K562 (cell line): ENCODE results near the gene PHLDB3.

Source experiments
- BHLHE40 ChIP-seq: IDR thresholded peaks from 2 replicates; pipeline ENCODE4 v1.6.1; 2011; ENCODE audit warnings: low read length, improper control_type of control experiment
- CREB1 ChIP-seq, 2 experiments: sonication (generic) in 1 of 2; formaldehyde crosslinking in 1 of 2; IDR thresholded peaks; 2 replicates each; pipeline versions ENCODE4 v1.6.1 to v1.8.0; 2012 to 2022; ENCODE audit warnings: inconsistent platforms in 1 of 2, mild to moderate bottlenecking in 1 of 2, missing genetic modification reagents in 1 of 2, moderate library complexity in 1 of 2
- CTCF ChIP-seq, 3 experiments: IDR thresholded peaks in 2 of 3; conservative IDR thresholded peaks in 1 of 3; 2 replicates each; pipeline ENCODE4 v1.5.1; 2011 to 2012; ENCODE audit warnings: low read length in 3 of 3, mild to moderate bottlenecking in 3 of 3, control low read depth in 2 of 3, improper control_type of control experiment in 1 of 3, inconsistent platforms in 1 of 3, low read depth in 1 of 3, mixed read lengths in 1 of 3, moderate library complexity in 1 of 3; ENCODE audit not compliant: insufficient read depth in 2 of 3
- ELK3 ChIP-seq: fragments of 450-650 bp; formaldehyde crosslinking; IDR thresholded peaks from 2 replicates; pipeline ENCODE4 v1.4.0; 2020; ENCODE audit warnings: mild to moderate bottlenecking
- HLTF ChIP-seq: fragments of 450-650 bp; IDR thresholded peaks from 2 replicates; pipeline ENCODE4 v1.6.1; 2016
- IRF1 ChIP-seq: sonication (generic); formaldehyde crosslinking; IDR thresholded peaks from 2 replicates; pipeline ENCODE4 v1.8.0; 2022; ENCODE audit warnings: missing genetic modification reagents, mild to moderate bottlenecking, borderline replicate concordance
- POLR2A ChIP-seq: fragments of 450-650 bp; conservative IDR thresholded peaks from 2 replicates; pipeline ENCODE4 v1.6.1; 2016
- TEAD4 ChIP-seq, 2 experiments: sonication (generic) in 1 of 2; formaldehyde crosslinking in 1 of 2; IDR thresholded peaks; 2 replicates each; pipeline versions ENCODE4 v1.6.1 to v1.8.0; 2012 to 2022; ENCODE audit warnings: borderline replicate concordance in 1 of 2, inconsistent platforms in 1 of 2, low read length in 1 of 2, mild to moderate bottlenecking in 1 of 2, missing genetic modification reagents in 1 of 2
- YY1 ChIP-seq, 3 experiments: IDR thresholded peaks; 2 replicates each; pipeline ENCODE4 v1.6.1; 2011; ENCODE audit warnings: low read length in 2 of 3, mild to moderate bottlenecking in 2 of 3, moderate library complexity in 2 of 3, borderline replicate concordance in 1 of 3, control low read depth in 1 of 3, low read depth in 1 of 3; ENCODE audit not compliant: insufficient read depth in 3 of 3, insufficient replicate concordance in 2 of 3, control insufficient read depth in 1 of 3, insufficient read length in 1 of 3; ENCODE audit errors: extremely low read depth in 1 of 3
- ZNF121 ChIP-seq: sonication (generic); formaldehyde crosslinking; conservative IDR thresholded peaks from 2 replicates; pipeline ENCODE4 v1.8.0; 2022; ENCODE audit warnings: missing genetic modification reagents
- ZNF311 ChIP-seq: fragments of 250-450 bp; sonication (Bioruptor Pico); IDR thresholded peaks from 2 replicates; pipeline ENCODE4 v1.4.0; 2020; ENCODE audit warnings: mild to moderate bottlenecking, moderate library complexity

GRCh38 chr19:43552198-43552450 lies 47.6 kb upstream of the PHLDB3 start:
- no peak for TF ChIP-seq ZNF121 (CRISPR knock-in tag)
- no peak for TF ChIP-seq YY1 (IDR thresholded peaks at IDR 0.05; ENCODE audit: borderline replicate concordance in 1 of 3, control insufficient read depth in 1 of 3, extremely low read depth in 1 of 3, insufficient read depth in 3 of 3, insufficient read length in 1 of 3, insufficient replicate concordance in 2 of 3, low read depth in 1 of 3, low read length in 2 of 3)
- TF ChIP-seq CTCF (IDR thresholded peaks at IDR 0.05 in 2 of 3, conservative IDR thresholded peaks at IDR 0.05 in 1 of 3; ENCODE audit: insufficient read depth in 2 of 3, low read depth in 1 of 3, low read length in 3 of 3): no peak
- TF ChIP-seq ELK3 (CRISPR knock-in tag): no peak
- TF ChIP-seq POLR2A: no peak
- TF ChIP-seq TEAD4 (IDR thresholded peaks at IDR 0.05; ENCODE audit: low read length): no peak
- TF ChIP-seq TEAD4 (CRISPR knock-in tag; IDR thresholded peaks at IDR 0.05; ENCODE audit: borderline replicate concordance): no peak
- TF ChIP-seq CREB1 (IDR thresholded peaks at IDR 0.05): no peak
- no peak for TF ChIP-seq CREB1 (CRISPR knock-in tag; IDR thresholded peaks at IDR 0.05)
- no peak for TF ChIP-seq ZNF311 (CRISPR knock-in tag)
- TF ChIP-seq BHLHE40: no peak
- no peak for TF ChIP-seq IRF1 (CRISPR knock-in tag)
- TF ChIP-seq HLTF: no peak
